Esophagus squamous epithelium (tissue), 5 donors: ENCODE measurements around the gene ALDH1A3. TPM values are rescaled to one million over a fixed set of nuclear protein-coding genes. Genes with fewer than 3 reads are reported as not detected.

ENCODE experiments used
- DNase-seq: peaks from one replicate; lab custom pipeline; 2025; lab: John Stamatoyannopoulos, UW
- H3K27ac ChIP-seq, 4 donors: fragments of 200-600 bp; sonication (generic); one replicate each; pipeline ENCODE4 v1.5.1; 2016 to 2019; ENCODE audit warnings: mild to moderate bottlenecking in 1 of 4
- H3K27me3 ChIP-seq, 4 donors: fragments of 200-600 bp; sonication (generic); 1 replicate in 3 of 4; 2 replicates in 1 of 4; pipeline versions ENCODE4 v1.5.1 to v1.6.0; 2017 to 2021; ENCODE audit warnings: antibody characterized with exemption in 1 of 4
- H3K36me3 ChIP-seq, 3 donors: fragments of 200-600 bp; sonication (generic); one replicate each; pipeline ENCODE4 v1.5.1; 2016 to 2019
- H3K4me1 ChIP-seq, 3 donors: fragments of 200-600 bp; sonication (generic); one replicate each; pipeline ENCODE4 v1.5.1; 2017 to 2019
- H3K4me3 ChIP-seq, 4 donors: fragments of 200-600 bp; sonication (generic); 1 replicate in 3 of 4; 2 replicates in 1 of 4; pipeline ENCODE4 v1.5.1; 2016 to 2019; ENCODE audit warnings: mild to moderate bottlenecking in 2 of 4, moderate library complexity in 1 of 4
- H3K9me3 ChIP-seq, 3 donors: fragments of 200-600 bp; sonication (generic); one replicate each; pipeline ENCODE4 v1.5.1; 2016 to 2019
- CTCF ChIP-seq, 6 experiments: fragments of 450-650 bp in 4 of 6; fragments of 200-600 bp in 2 of 6; sonication (generic) in 2 of 6; IDR thresholded peaks; one replicate each; pipeline ENCODE4 v1.5.1; 2016 to 2019; ENCODE audit warnings: antibody characterized with exemption in 6 of 6, mild to moderate bottlenecking in 4 of 6, moderate library complexity in 4 of 6
- POLR2A ChIP-seq, 4 donors: fragments of 450-650 bp; IDR thresholded peaks; one replicate each; pipeline ENCODE4 v1.6.1; 2017; ENCODE audit warnings: antibody characterized with exemption in 4 of 4, mild to moderate bottlenecking in 4 of 4, moderate library complexity in 3 of 4
- WGBS, 2 donors: methylation state at CpG; one replicate each; pipeline ENCODE4 v1.1.5; 2018; 5-methylcytosine and 5-hydroxymethylcytosine counted together
- intact Hi-C: fragments of 100-400 bp; cut with DNase I; formaldehyde crosslinking; loops from one replicate; pipeline ENCODE4 v1.15.0; 2022
- total RNA-seq, 4 donors: library from RNA; depleted of rRNA; stranded (reverse); fragments of >200 nt; gene quantifications; one replicate each; pipeline ENCODE4 v1.1.0, GENCODE V29; 2016
- donor health status: DM: yes; HTN: yes; CAD: no.

ALDH1A3 gene
- total RNA-seq, 4 donors from 2014 or later: 31.9 to 63.0 (median 38.1) TPM

GRCh38 chr15:100931143-100931890 lies 51.7 kb downstream of the ALDH1A3 start:
- WGBS, 2 donors: 72 to 78% methylated on average over 13 to 15 of the region's 15 CpGs

GRCh38 chr15:100932676-100933348 lies 53.2 kb downstream of the ALDH1A3 start:
- Histone ChIP-seq H3K4me1 (peaks cover 3 to 22% (median 16%) of the 10 kb centered on the region in 3 donors), H3K36me3 (peaks cover 0 to 18% (median 0%) of the 10 kb centered on the region in 3 donors), H3K4me3 (no peak overlapping the region), H3K27me3 (no peaks in the 10 kb centered on the region), H3K27ac (no peak overlapping the region), H3K9me3 (no peaks in the 10 kb centered on the region)
- WGBS, 2 donors: 72 to 78% methylated on average over 7 of the region's 7 CpGs
- DNase-seq: no peak
- intact Hi-C loops: no loop called here
- no peak for TF ChIP-seq CTCF (IDR thresholded peaks at IDR 0.05)
- no peak for TF ChIP-seq POLR2A (IDR thresholded peaks at IDR 0.05)

More at GRCh38 chr15:100931143-100931890, 51.7 kb downstream of the ALDH1A3 start:
- Histone ChIP-seq H3K27ac (no peak overlapping the region), H3K9me3 (no peaks in the 10 kb centered on the region), H3K4me1 (peaks cover 3 to 22% (median 16%) of the 10 kb centered on the region in 3 donors), H3K27me3 (no peaks in the 10 kb centered on the region), H3K4me3 (no peak overlapping the region), H3K36me3 (peaks cover 0 to 30% (median 0%) of the 10 kb centered on the region in 3 donors)
- intact Hi-C loops: no loop called here
- DNase-seq: no peak
- peak in 1 of 4 donors; percentile 11 for TF ChIP-seq POLR2A (IDR thresholded peaks at IDR 0.05)
- no peak for TF ChIP-seq CTCF (IDR thresholded peaks at IDR 0.05)

DNA sequence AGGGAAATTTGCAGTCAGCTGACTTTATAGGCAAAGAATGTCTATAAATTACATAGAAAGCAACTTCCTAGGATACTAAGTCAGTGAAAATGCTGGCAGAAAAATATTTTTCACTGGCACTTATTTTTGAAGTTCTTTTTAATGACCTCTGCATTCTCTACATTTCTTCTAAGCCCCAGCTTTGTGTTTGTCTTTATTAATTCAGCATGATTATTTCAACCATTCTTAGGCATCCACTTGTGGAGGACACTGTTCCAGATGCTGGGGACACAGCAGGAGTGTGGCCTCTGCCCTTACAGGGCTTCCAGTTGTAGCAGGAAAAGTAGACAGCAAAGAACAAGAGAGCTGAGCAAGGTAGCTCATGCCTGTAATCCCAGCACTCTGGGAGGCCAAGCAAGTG lies 54.5 kb downstream of the ALDH1A3 start:
- DNase-seq: no peak
- intact Hi-C loops: no loop called here
- Histone ChIP-seq H3K36me3 (peaks cover 0 to 6% (median 0%) of the 10 kb centered on the region in 3 donors), H3K27ac (no peak overlapping the region), H3K9me3 (no peaks in the 10 kb centered on the region), H3K4me3 (no peak overlapping the region), H3K27me3 (no peaks in the 10 kb centered on the region), H3K4me1 (peaks cover 0 to 11% (median 9%) of the 10 kb centered on the region in 3 donors)
- TF ChIP-seq POLR2A (IDR thresholded peaks at IDR 0.05) (no peak), CTCF (IDR thresholded peaks at IDR 0.05) (no peak)

DNA sequence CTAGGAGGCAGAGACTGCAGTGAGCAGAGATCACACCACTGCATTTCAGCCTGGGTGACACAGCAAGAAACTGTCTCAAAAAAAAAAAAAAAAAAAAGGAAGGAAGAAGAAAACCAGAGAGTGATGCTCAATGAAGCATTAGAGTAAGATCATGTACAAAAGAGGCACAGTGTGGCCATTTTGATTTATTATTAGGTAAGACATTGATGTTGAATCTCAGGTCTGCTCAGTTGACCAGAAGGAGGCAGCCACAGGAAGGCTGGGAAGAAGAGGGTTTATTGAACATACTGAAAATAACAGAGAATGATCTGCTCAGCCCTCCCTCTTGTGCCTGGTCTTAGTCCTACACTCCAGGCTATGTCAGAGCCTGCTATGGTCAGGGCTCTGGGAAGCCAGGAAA lies 55.1 kb downstream of the ALDH1A3 start:
- H3K4me1 ChIP-seq: peaks cover 0 to 6% (median 4%) of the 10 kb centered on the region in 3 donors
- no peak for TF ChIP-seq CTCF (IDR thresholded peaks at IDR 0.05)
- no peak for TF ChIP-seq POLR2A (IDR thresholded peaks at IDR 0.05)
- no peaks in the 10 kb centered on the region for H3K9me3 ChIP-seq

GRCh38 chr15:100937171-100937570 lies 57.5 kb downstream of the ALDH1A3 start:
- Histone ChIP-seq H3K27ac (no peak overlapping the region), H3K36me3 (peaks cover 0 to under 1% (median 0%) of the 10 kb centered on the region in 3 donors), H3K9me3 (no peaks in the 10 kb centered on the region), H3K27me3 (no peaks in the 10 kb centered on the region), H3K4me1 (no peaks in the 10 kb centered on the region), H3K4me3 (no peak overlapping the region)
- no peak for TF ChIP-seq POLR2A (IDR thresholded peaks at IDR 0.05)
- no peak for TF ChIP-seq CTCF (IDR thresholded peaks at IDR 0.05)
- intact Hi-C loops: no loop called here
- DNase-seq: no peak
- WGBS, 2 donors: 80 to 83% methylated on average over 4 of the region's 4 CpGs

More for the DNA sequence above, 55.1 kb downstream of the ALDH1A3 start:
- no peaks in the 10 kb centered on the region for H3K27me3 ChIP-seq
- H3K36me3 ChIP-seq: peaks cover 0 to 6% (median 0%) of the 10 kb centered on the region in 3 donors
- intact Hi-C loops: no loop called here
- H3K27ac ChIP-seq: no peak overlapping the region
- no peak for DNase-seq
- H3K4me3 ChIP-seq: no peak overlapping the region
